A549 (cell line): ENCODE measurements around the gene DACH1. TPM values are rescaled to one million over a fixed set of nuclear protein-coding genes. Genes with fewer than 3 reads are reported as not detected.

Source experiments
- ATAC-seq, 2 experiments: fragments of 200-7000 bp in 1 of 2; fragments of >200 bp in 1 of 2; cut with Nextera tagmentation in 1 of 2; cut with Tn5 transposase in 1 of 2; 3 replicates each; pipeline versions ENCODE4 v1.8.0 to v1.9.1; 2018 to 2020; ENCODE audit warnings: mild to moderate bottlenecking in 1 of 2, moderate library complexity in 1 of 2
- CTCF ChIA-PET: fragments of 300-600 bp; sonication (Branson Sonifier 250); formaldehyde crosslinking; extraction: SDS; loops from one replicate; lab custom pipeline; 2021; ENCODE audit warnings: antibody characterized with exemption, inconsistent platforms; lab: Yijun Ruan, JAX
- POLR2A ChIA-PET: fragments of 350-600 bp; formaldehyde crosslinking; extraction: SDS; loops from one replicate; lab custom pipeline; 2021; ENCODE audit warnings: antibody characterized with exemption, inconsistent platforms; lab: Yijun Ruan, JAX
- DNase-seq, 2 experiments: peaks; one replicate each; pipeline versions ENCODE4 v3.0.0 to v3.0.0-alpha.2; 2011 to 2016; ENCODE audit warnings: low read depth in 1 of 2, low spot score in 1 of 2
- FAIRE-seq: peaks from 2 replicates; lab custom pipeline; 2011; peaks lifted over from hg19 to GRCh38; lab: Jason Lieb, UNC
- H3K27ac ChIP-seq, 2 experiments: fragments of >200 bp; sonication (Bioruptor Twin); formaldehyde crosslinking; 3 replicates each; pipeline ENCODE4 v1.5.1; 2016 to 2017
- H3K4me1 ChIP-seq: fragments of >200 bp; sonication (Bioruptor Twin); formaldehyde crosslinking; 3 replicates; pipeline ENCODE4 v1.6.1; 2016
- H3K4me2 ChIP-seq: fragments of >200 bp; sonication (Bioruptor Twin); formaldehyde crosslinking; 3 replicates; pipeline ENCODE4 v1.6.1; 2016
- H3K4me3 ChIP-seq: fragments of >200 bp; sonication (Bioruptor Twin); formaldehyde crosslinking; 3 replicates; pipeline ENCODE4 v1.5.1; 2016
- H3K9me3 ChIP-seq: fragments of >200 bp; sonication (Bioruptor Twin); formaldehyde crosslinking; 3 replicates; pipeline ENCODE4 v1.6.1; 2016
- ATOH8 ChIP-seq: fragments of 250-450 bp; sonication (Bioruptor Pico); IDR thresholded peaks from 2 replicates; pipeline ENCODE4 v1.5.0; 2020; ENCODE audit warnings: low read depth, mild to moderate bottlenecking, moderate library complexity
- BHLHE40 ChIP-seq: IDR thresholded peaks from 2 replicates; pipeline ENCODE4 v1.6.1; 2012; ENCODE audit warnings: low read depth, low read length, inconsistent platforms
- CBX2 ChIP-seq: fragments of 200-600 bp; sonication (generic); IDR thresholded peaks from 2 replicates; pipeline ENCODE4 v1.6.1; 2016; ENCODE audit warnings: low read depth, mild to moderate bottlenecking, borderline replicate concordance
- CBX8 ChIP-seq: fragments of 200-600 bp; sonication (generic); IDR thresholded peaks from 2 replicates; pipeline ENCODE4 v1.6.1; 2016
- CHD2 ChIP-seq: fragments of 150-350 bp; IDR thresholded peaks from 2 replicates; pipeline ENCODE4 v1.6.1; 2014; ENCODE audit warnings: low read length; ENCODE audit not compliant: partially characterized antibody
- CHD4 ChIP-seq: fragments of 200-600 bp; sonication (generic); IDR thresholded peaks from 2 replicates; pipeline ENCODE4 v1.6.1; 2016; ENCODE audit warnings: antibody characterized with exemption, mild to moderate bottlenecking, borderline replicate concordance
- E2F6 ChIP-seq: IDR thresholded peaks from 2 replicates; pipeline ENCODE4 v1.6.1; 2012; ENCODE audit warnings: low read depth, borderline replicate concordance
- ESRRA ChIP-seq: fragments of 150-350 bp; IDR thresholded peaks from 2 replicates; pipeline ENCODE4 v1.6.1; 2014; ENCODE audit warnings: mild to moderate bottlenecking, low read length, borderline replicate concordance
- FOSB ChIP-seq: fragments of 250-450 bp; sonication (Bioruptor Pico); IDR thresholded peaks from 2 replicates; pipeline ENCODE4 v1.5.0; 2020; ENCODE audit warnings: mild to moderate bottlenecking, moderate library complexity
- GATA3 ChIP-seq: IDR thresholded peaks from 2 replicates; pipeline ENCODE4 v1.6.1; 2012; ENCODE audit warnings: borderline replicate concordance
- HDAC2 ChIP-seq: fragments of 200-600 bp; sonication (generic); IDR thresholded peaks from 2 replicates; pipeline ENCODE4 v1.6.1; 2016
- HEYL ChIP-seq: fragments of 250-450 bp; sonication (Bioruptor Pico); IDR thresholded peaks from 2 replicates; pipeline ENCODE4 v1.8.0; 2021; ENCODE audit warnings: mild to moderate bottlenecking, moderate library complexity
- HOXB5 ChIP-seq: fragments of 250-450 bp; sonication (Bioruptor Pico); IDR thresholded peaks from 2 replicates; pipeline ENCODE4 v1.5.0; 2020; ENCODE audit warnings: mild to moderate bottlenecking, moderate library complexity
- JUNB ChIP-seq: fragments of >200 bp; sonication (Bioruptor Twin); formaldehyde crosslinking; IDR thresholded peaks from 2 replicates; pipeline ENCODE4 v1.6.1; 2016
- KDM5A ChIP-seq: fragments of 200-600 bp; sonication (generic); IDR thresholded peaks from 2 replicates; pipeline ENCODE4 v1.6.1; 2016; ENCODE audit warnings: antibody characterized with exemption, mild to moderate bottlenecking
- MAFK ChIP-seq: fragments of 450-650 bp; IDR thresholded peaks from 2 replicates; pipeline ENCODE4 v1.6.1; 2014; ENCODE audit not compliant: partially characterized antibody
- MAX ChIP-seq: IDR thresholded peaks from 2 replicates; pipeline ENCODE4 v1.6.1; 2012
- MAZ ChIP-seq: fragments of 150-350 bp; IDR thresholded peaks from 2 replicates; pipeline ENCODE4 v1.6.1; 2014; ENCODE audit warnings: antibody characterized with exemption, low read depth, low read length, borderline replicate concordance
- NPAS2 ChIP-seq: fragments of 250-450 bp; sonication (Bioruptor Pico); IDR thresholded peaks from 2 replicates; pipeline ENCODE4 v1.8.0; 2022; ENCODE audit warnings: mild to moderate bottlenecking, moderate library complexity, borderline replicate concordance
- PHF8 ChIP-seq: fragments of 200-600 bp; sonication (generic); IDR thresholded peaks from 2 replicates; pipeline ENCODE4 v1.6.1; 2016; ENCODE audit warnings: low read depth, mild to moderate bottlenecking, antibody characterized with exemption, moderate library complexity, borderline replicate concordance
- POLR2A ChIP-seq: IDR thresholded peaks from 2 replicates; pipeline ENCODE4 v1.6.1; 2012; ENCODE audit warnings: mild to moderate bottlenecking, low read length
- RAD21 ChIP-seq, 2 experiments: fragments of >200 bp in 1 of 2; sonication (Bioruptor Twin) in 1 of 2; formaldehyde crosslinking in 1 of 2; IDR thresholded peaks in 1 of 2; conservative IDR thresholded peaks in 1 of 2; 2 replicates in 1 of 2; 3 replicates in 1 of 2; pipeline ENCODE4 v1.6.1; 2012 to 2018; ENCODE audit warnings: inconsistent platforms in 1 of 2
- RCOR1 ChIP-seq: fragments of 150-350 bp; IDR thresholded peaks from 2 replicates; pipeline ENCODE4 v1.6.1; 2014; ENCODE audit warnings: antibody characterized with exemption, low read length, low read depth
- SMC3 ChIP-seq: fragments of >200 bp; sonication (Bioruptor Twin); formaldehyde crosslinking; IDR thresholded peaks from 3 replicates; pipeline ENCODE4 v1.6.1; 2018; ENCODE audit warnings: inconsistent platforms
- USF2 ChIP-seq: fragments of 450-650 bp; IDR thresholded peaks from 2 replicates; pipeline ENCODE4 v1.6.1; 2014; ENCODE audit warnings: antibody characterized with exemption
- ZC3H11A ChIP-seq: fragments of 450-650 bp; IDR thresholded peaks from 2 replicates; pipeline ENCODE4 v1.6.1; 2014; ENCODE audit warnings: antibody characterized with exemption, mild to moderate bottlenecking
- ZFP36 ChIP-seq: fragments of 450-650 bp; IDR thresholded peaks from 2 replicates; pipeline ENCODE4 v1.6.1; 2014; ENCODE audit warnings: borderline replicate concordance; ENCODE audit not compliant: partially characterized antibody
- WGBS: methylation state at CpG from one replicate; pipeline ENCODE4 v1.1.6; 2017; ENCODE audit errors: missing lambda C conversion rate; 5-methylcytosine and 5-hydroxymethylcytosine counted together
- polyA plus RNA-seq, 4 experiments: library from polyadenylated mRNA; depleted of rRNA in 3 of 4; stranded (reverse); fragments of >200 nt; fragmentation: RNase III in 1 of 4; extraction: RNeasy Plus Mini Kit Qiagen cat#74134 plus additional on column Dnase treatment in 1 of 4; gene quantifications; 2 replicates in 3 of 4; 3 replicates in 1 of 4; pipeline ENCODE4 v1.2.3, GENCODE V29; 2011 to 2017
- TF ChIP-seq, protein P1 (sequence below): fragments of 200-600 bp; sonication (generic); IDR thresholded peaks from 2 replicates; pipeline ENCODE4 v1.6.1; 2016; ENCODE audit warnings: antibody characterized with exemption, mild to moderate bottlenecking, moderate library complexity

The DACH1 gene
- polyA plus RNA-seq, 2 of the 4 experiments (the other 2 are of a cell fraction) = not detected

GRCh38 chr13:71876648-71877255, 9.7 kb upstream of the DACH1 start:
- H3K4me2 ChIP-seq = no peak overlapping the region
- no peak overlapping the region for H3K4me3 ChIP-seq
- ATAC-seq (no peak), FAIRE-seq (no peak), DNase-seq (no peak)
- TF ChIP-seq CHD4 (no peak), HOXB5 (CRISPR knock-in tag) (no peak), ESRRA (no peak), CBX2 (no peak), ZC3H11A (no peak), SMC3 (no peak), ZFP36 (no peak), JUNB (no peak), FOSB (no peak), RAD21 (conservative IDR thresholded peaks at IDR 0.05 in 1 of 2, IDR thresholded peaks at IDR 0.05 in 1 of 2) (no peak), HEYL (CRISPR knock-in tag) (no peak), KDM5A (no peak), POLR2A (no peak), ATOH8 (CRISPR knock-in tag) (no peak), MAX (no peak), RCOR1 (no peak), BHLHE40 (no peak)
- TF ChIP-seq, protein P1, sequence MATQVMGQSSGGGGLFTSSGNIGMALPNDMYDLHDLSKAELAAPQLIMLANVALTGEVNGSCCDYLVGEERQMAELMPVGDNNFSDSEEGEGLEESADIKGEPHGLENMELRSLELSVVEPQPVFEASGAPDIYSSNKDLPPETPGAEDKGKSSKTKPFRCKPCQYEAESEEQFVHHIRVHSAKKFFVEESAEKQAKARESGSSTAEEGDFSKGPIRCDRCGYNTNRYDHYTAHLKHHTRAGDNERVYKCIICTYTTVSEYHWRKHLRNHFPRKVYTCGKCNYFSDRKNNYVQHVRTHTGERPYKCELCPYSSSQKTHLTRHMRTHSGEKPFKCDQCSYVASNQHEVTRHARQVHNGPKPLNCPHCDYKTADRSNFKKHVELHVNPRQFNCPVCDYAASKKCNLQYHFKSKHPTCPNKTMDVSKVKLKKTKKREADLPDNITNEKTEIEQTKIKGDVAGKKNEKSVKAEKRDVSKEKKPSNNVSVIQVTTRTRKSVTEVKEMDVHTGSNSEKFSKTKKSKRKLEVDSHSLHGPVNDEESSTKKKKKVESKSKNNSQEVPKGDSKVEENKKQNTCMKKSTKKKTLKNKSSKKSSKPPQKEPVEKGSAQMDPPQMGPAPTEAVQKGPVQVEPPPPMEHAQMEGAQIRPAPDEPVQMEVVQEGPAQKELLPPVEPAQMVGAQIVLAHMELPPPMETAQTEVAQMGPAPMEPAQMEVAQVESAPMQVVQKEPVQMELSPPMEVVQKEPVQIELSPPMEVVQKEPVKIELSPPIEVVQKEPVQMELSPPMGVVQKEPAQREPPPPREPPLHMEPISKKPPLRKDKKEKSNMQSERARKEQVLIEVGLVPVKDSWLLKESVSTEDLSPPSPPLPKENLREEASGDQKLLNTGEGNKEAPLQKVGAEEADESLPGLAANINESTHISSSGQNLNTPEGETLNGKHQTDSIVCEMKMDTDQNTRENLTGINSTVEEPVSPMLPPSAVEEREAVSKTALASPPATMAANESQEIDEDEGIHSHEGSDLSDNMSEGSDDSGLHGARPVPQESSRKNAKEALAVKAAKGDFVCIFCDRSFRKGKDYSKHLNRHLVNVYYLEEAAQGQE = no peak
- ChIA-PET CTCF (no interaction called here), POLR2A (no interaction called here)
- no peak overlapping the region for H3K27ac ChIP-seq
- H3K4me1 ChIP-seq = no peaks in the 10 kb centered on the region
- 2% methylated on average over 2 of the region's 2 CpGs for WGBS
- H3K9me3 ChIP-seq = no peaks in the 10 kb centered on the region

- Histone ChIP-seq H3K9me3 (no peaks in the 10 kb centered on the region), H3K4me3 (no peak overlapping the region), H3K4me1 (no peaks in the 10 kb centered on the region)
- 18% methylated on average over 5 of the region's 5 CpGs for WGBS
- DNase-seq (no peak), FAIRE-seq (no peak), ATAC-seq (no peak)
- TF ChIP-seq PHF8 (no peak), GATA3 (no peak), NPAS2 (no peak), CBX8 (no peak), CHD2 (no peak), MAZ (no peak), JUNB (no peak), E2F6 (no peak), USF2 (no peak), HDAC2 (no peak), HEYL (CRISPR knock-in tag) (no peak), MAFK (no peak)
- TF ChIP-seq, all 56 proteins: peak for 0
- ChIA-PET CTCF (no interaction called here), POLR2A (no interaction called here)
- Histone ChIP-seq H3K4me2 (no peak overlapping the region), H3K27ac (no peak overlapping the region)
Measured at GRCh38 chr13:71875823-71876222, 8.8 kb upstream of the DACH1 start.
